Liver (tissue), 9 donors: ENCODE measurements around the gene DPP9. TPM values are rescaled to one million over a fixed set of nuclear protein-coding genes. Genes with fewer than 3 reads are reported as not detected.

Experiments used
- DNase-seq: peaks from one replicate; pipeline ENCODE4 v3.0.0-alpha.2; 2017; ENCODE audit warnings: low spot score
- H3K27ac ChIP-seq, 2 donors: one replicate each; pipeline ENCODE4 v1.7.0; 2013; ENCODE audit warnings: inconsistent platforms in 2 of 2, low read length in 2 of 2, control low read depth in 1 of 2, low read depth in 1 of 2, mild to moderate bottlenecking in 1 of 2
- H3K27me3 ChIP-seq, 4 donors: one replicate each; pipeline versions ENCODE4 v1.6.1 to v1.7.0; 2013; ENCODE audit warnings: low read length in 3 of 4, inconsistent platforms in 1 of 4, mild to moderate bottlenecking in 1 of 4, moderate library complexity in 1 of 4; ENCODE audit not compliant: control insufficient read depth in 4 of 4, insufficient read depth in 4 of 4
- H3K36me3 ChIP-seq, 4 donors: one replicate each; pipeline versions ENCODE4 v1.6.1 to v1.7.0; 2013; ENCODE audit warnings: low read length in 3 of 4, mild to moderate bottlenecking in 3 of 4, low read depth in 1 of 4, moderate library complexity in 1 of 4; ENCODE audit not compliant: control insufficient read depth in 4 of 4, insufficient read depth in 3 of 4
- H3K4me1 ChIP-seq, 4 donors: one replicate each; pipeline versions ENCODE4 v1.6.1 to v1.7.0; 2013; ENCODE audit warnings: low read length in 3 of 4, mild to moderate bottlenecking in 3 of 4, moderate library complexity in 1 of 4; ENCODE audit not compliant: control insufficient read depth in 4 of 4, insufficient read depth in 4 of 4
- H3K4me3 ChIP-seq, 3 donors: one replicate each; pipeline versions ENCODE4 v1.6.1 to v1.7.0; 2013; ENCODE audit warnings: low read length in 3 of 3, control low read depth in 1 of 3, low read depth in 1 of 3, mild to moderate bottlenecking in 1 of 3
- H3K9ac ChIP-seq, 2 donors: one replicate each; pipeline ENCODE4 v1.7.0; 2013; ENCODE audit warnings: low read length in 2 of 2, mild to moderate bottlenecking in 2 of 2, moderate library complexity in 2 of 2, control low read depth in 1 of 2, low read depth in 1 of 2
- H3K9me3 ChIP-seq, 4 donors: one replicate each; pipeline versions ENCODE4 v1.6.1 to v1.7.0; 2013; ENCODE audit warnings: low read length in 3 of 4; ENCODE audit not compliant: control insufficient read depth in 4 of 4
- ATF3 ChIP-seq: IDR thresholded peaks from 2 replicates; pipeline ENCODE4 v1.6.1; 2016; ENCODE audit warnings: antibody characterized with exemption
- CTCF ChIP-seq: fragments of 150-350 bp; IDR thresholded peaks from 2 replicates; pipeline ENCODE4 v1.5.1; 2017; ENCODE audit warnings: improper control_type of control experiment, low read depth, low read length; ENCODE audit not compliant: missing input control
- FOXA1 ChIP-seq: IDR thresholded peaks from 2 replicates; pipeline ENCODE4 v1.6.1; 2016; ENCODE audit warnings: antibody characterized with exemption
- FOXA2 ChIP-seq: IDR thresholded peaks from 2 replicates; pipeline ENCODE4 v1.6.1; 2016; ENCODE audit warnings: antibody characterized with exemption
- HNF4A ChIP-seq, 2 donors: conservative IDR thresholded peaks; 2 replicates each; pipeline ENCODE4 v1.6.1; 2016; ENCODE audit warnings: antibody characterized with exemption in 2 of 2, mild to moderate bottlenecking in 2 of 2
- JUND ChIP-seq, 2 donors: IDR thresholded peaks; 2 replicates each; pipeline ENCODE4 v1.6.1; 2016; ENCODE audit warnings: antibody characterized with exemption in 2 of 2
- MAX ChIP-seq: IDR thresholded peaks from 2 replicates; pipeline ENCODE4 v1.6.1; 2016; ENCODE audit warnings: antibody characterized with exemption
- NR2F2 ChIP-seq: IDR thresholded peaks from 2 replicates; pipeline ENCODE4 v1.6.1; 2016; ENCODE audit warnings: antibody characterized with exemption
- REST ChIP-seq: IDR thresholded peaks from 2 replicates; pipeline ENCODE4 v1.6.1; 2016; ENCODE audit warnings: antibody characterized with exemption, mild to moderate bottlenecking
- RXRA ChIP-seq, 2 donors: IDR thresholded peaks; 2 replicates each; pipeline ENCODE4 v1.6.1; 2017 to 2018; ENCODE audit warnings: antibody characterized with exemption in 2 of 2, mild to moderate bottlenecking in 1 of 2
- SP1 ChIP-seq: IDR thresholded peaks from 2 replicates; pipeline ENCODE4 v1.6.1; 2018; ENCODE audit warnings: antibody characterized with exemption, mild to moderate bottlenecking
- ZBTB33 ChIP-seq: IDR thresholded peaks from 2 replicates; pipeline ENCODE4 v1.6.1; 2016; ENCODE audit warnings: antibody characterized with exemption
- WGBS: extraction: QIAGEN DNeasy Blood & Tissue Kit; methylation state at CpG from one replicate; pipeline ENCODE4 v1.1.7; 2013; 5-methylcytosine and 5-hydroxymethylcytosine counted together
- polyA plus RNA-seq, 2 donors: library from polyadenylated mRNA; stranded (reverse) in 1 of 2; unstranded in 1 of 2; fragments of 200-250 nt in 1 of 2; fragments of >200 nt in 1 of 2; fragmentation: Nextera tagmentation in 1 of 2; extraction: Ambion mirVana in 1 of 2; gene quantifications; one replicate each; pipeline versions ENCODE4 v1.2.1 to v1.2.3, GENCODE V29; 2013 to 2015
- total RNA-seq, 2 donors: library from RNA; depleted of rRNA; stranded (reverse); fragments of >200 nt; gene quantifications; one replicate each; pipeline ENCODE4 v1.2.3, GENCODE V29; 2014
- donor health status: healthy.
- donor health status: healthy.
- donor health status: healthy.
- donor health status: healthy.
- donor health status: healthy.

Gene DPP9
- total and polyA plus RNA-seq, 4 donors: 20.5 to 74.5 (median 40.3) TPM

GRCh38 chr19:4673726-4674125, 49.9 kb downstream of the DPP9 start:
- Histone ChIP-seq H3K4me3 (no peak overlapping the region), H3K9me3 (no peaks in the 10 kb centered on the region), H3K27me3 (no peaks in the 10 kb centered on the region), H3K4me1 (peaks cover 3 to 19% (median 14%) of the 10 kb centered on the region in 4 donors), H3K27ac (no peak overlapping the region), H3K36me3 (peaks cover 0 to 23% (median 11%) of the 10 kb centered on the region in 4 donors), H3K9ac (no peak overlapping the region)
- 96% methylated on average over 4 of the region's 4 CpGs for WGBS
- no peak for TF ChIP-seq NR2F2
- no peak for TF ChIP-seq REST
- TF ChIP-seq ZBTB33: no peak
- no peak for TF ChIP-seq FOXA1
- TF ChIP-seq ATF3: no peak
- no peak for TF ChIP-seq SP1
- TF ChIP-seq CTCF: no peak
- TF ChIP-seq RXRA (IDR thresholded peaks at IDR 0.05): no peak
- no peak for TF ChIP-seq HNF4A (conservative IDR thresholded peaks at IDR 0.05)
- TF ChIP-seq JUND (IDR thresholded peaks at IDR 0.05): no peak
- DNase-seq: no peak

GRCh38 chr19:4673216-4673615, 50.4 kb downstream of the DPP9 start:
- H3K27ac ChIP-seq: no peak overlapping the region
- no peak overlapping the region for H3K9ac ChIP-seq
- WGBS: 76% methylated on average over 4 of the region's 4 CpGs
- no peak for TF ChIP-seq JUND (IDR thresholded peaks at IDR 0.05)
- TF ChIP-seq HNF4A (conservative IDR thresholded peaks at IDR 0.05): no peak
- TF ChIP-seq ATF3: no peak
- TF ChIP-seq NR2F2: no peak
- no peak for TF ChIP-seq SP1
- TF ChIP-seq ZBTB33: no peak
- no peak for TF ChIP-seq RXRA (IDR thresholded peaks at IDR 0.05)
- TF ChIP-seq MAX: no peak
- no peak for TF ChIP-seq FOXA2
- DNase-seq: no peak
- H3K36me3 ChIP-seq: peaks cover 3 to 21% (median 10%) of the 10 kb centered on the region in 4 donors
- H3K4me3 ChIP-seq: no peak overlapping the region
- H3K9me3 ChIP-seq: no peaks in the 10 kb centered on the region
- H3K4me1 ChIP-seq: peaks cover 5 to 23% (median 16%) of the 10 kb centered on the region in 4 donors
- H3K27me3 ChIP-seq: no peaks in the 10 kb centered on the region
